Activated T-cell treated with anti-CD3 and anti-CD28 coated beads, Interleukin-2, amount 50 U/mL, for 24 hours (primary cell): ENCODE data around the gene LNX2.
"Not testable (repeated sequence)": the region's sequence is repeated elsewhere in the genome, so short reads cannot be mapped to it uniquely, and the experiment has no call there.

ENCODE experiments used
- DNase-seq: peaks from one replicate; pipeline ENCODE4 v3.0.0-alpha.2; 2020
- H3K27ac Mint-ChIP-seq: 2 replicates; pipeline ENCODE4 v1.8.0; 2020; ENCODE audit warnings: mild to moderate bottlenecking, mixed read lengths
- H3K27me3 Mint-ChIP-seq: 2 replicates; pipeline ENCODE4 v1.8.0; 2020; ENCODE audit warnings: mixed read lengths
- H3K36me3 Mint-ChIP-seq: 2 replicates; pipeline ENCODE4 v1.8.0; 2020; ENCODE audit warnings: low read depth, mixed read lengths
- H3K4me1 Mint-ChIP-seq: 2 replicates; pipeline ENCODE4 v1.8.0; 2020; ENCODE audit warnings: low read depth, mixed read lengths
- H3K4me3 Mint-ChIP-seq: 2 replicates; pipeline ENCODE4 v1.8.0; 2020; ENCODE audit warnings: mild to moderate bottlenecking, moderate library complexity, mixed read lengths
- H3K9me3 Mint-ChIP-seq: 2 replicates; pipeline ENCODE4 v1.8.0; 2020; ENCODE audit warnings: mixed read lengths

Gene LNX2

DNA sequence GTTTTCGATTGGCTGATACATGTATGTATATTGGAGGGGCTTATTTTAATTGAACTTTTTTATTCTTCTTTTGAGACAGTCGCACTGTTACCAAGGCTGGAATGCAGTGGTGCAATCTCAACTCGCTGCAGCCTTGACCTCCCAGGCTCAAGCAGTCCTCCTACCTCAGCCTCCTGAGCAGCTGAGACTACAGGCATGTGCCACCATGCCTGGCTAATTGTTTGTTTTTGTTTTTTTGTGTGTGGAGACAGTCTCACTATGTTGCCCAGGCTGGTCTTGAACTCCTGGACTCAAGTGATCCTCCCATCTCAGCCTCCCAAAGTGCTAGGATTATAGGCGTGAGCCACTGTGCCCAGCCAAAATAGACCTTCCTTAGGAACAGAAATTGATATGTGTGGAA is 8.4 kb upstream of the LNX2 start:
- H3K4me1 Mint-ChIP-seq: peaks cover 81% of the 10 kb centered on the region
- H3K27ac Mint-ChIP-seq: not testable (repeated sequence)
- peaks cover 95% of the 10 kb centered on the region for H3K36me3 Mint-ChIP-seq

GRCh38 chr13:27628081-27628480 is 7.8 kb upstream of the LNX2 start:
- peaks cover 95% of the 10 kb centered on the region for H3K36me3 Mint-ChIP-seq

More for the DNA sequence above, 8.4 kb upstream of the LNX2 start:
- not testable (repeated sequence) for H3K27me3 Mint-ChIP-seq, H3K4me3 Mint-ChIP-seq, DNase-seq, H3K9me3 Mint-ChIP-seq

GRCh38 chr13:27627380-27627779 is 7.1 kb upstream of the LNX2 start:
- Mint-ChIP-seq H3K4me1 (peaks cover 86% of the 10 kb centered on the region), H3K27me3 (no peaks in the 10 kb centered on the region), H3K27ac (no peak overlapping the region), H3K36me3 (peaks cover 95% of the 10 kb centered on the region), H3K4me3 (no peak overlapping the region), H3K9me3 (no peaks in the 10 kb centered on the region)
- no peak for DNase-seq

More at GRCh38 chr13:27628081-27628480, 7.8 kb upstream of the LNX2 start:
- Mint-ChIP-seq H3K27me3 (no peaks in the 10 kb centered on the region), H3K27ac (no peak overlapping the region), H3K9me3 (no peaks in the 10 kb centered on the region), H3K4me3 (no peak overlapping the region), H3K4me1 (peaks cover 83% of the 10 kb centered on the region)
- no peak for DNase-seq

- Mint-ChIP-seq H3K27me3 (no peaks in the 10 kb centered on the region), H3K9me3 (no peaks in the 10 kb centered on the region), H3K4me3 (no peak overlapping the region), H3K36me3 (peaks cover 91% of the 10 kb centered on the region), H3K27ac (no peak overlapping the region), H3K4me1 (peaks cover 77% of the 10 kb centered on the region)
- DNase-seq: no peak
Measured at GRCh38 chr13:27625839-27626238, 5.5 kb upstream of the LNX2 start.

DNA sequence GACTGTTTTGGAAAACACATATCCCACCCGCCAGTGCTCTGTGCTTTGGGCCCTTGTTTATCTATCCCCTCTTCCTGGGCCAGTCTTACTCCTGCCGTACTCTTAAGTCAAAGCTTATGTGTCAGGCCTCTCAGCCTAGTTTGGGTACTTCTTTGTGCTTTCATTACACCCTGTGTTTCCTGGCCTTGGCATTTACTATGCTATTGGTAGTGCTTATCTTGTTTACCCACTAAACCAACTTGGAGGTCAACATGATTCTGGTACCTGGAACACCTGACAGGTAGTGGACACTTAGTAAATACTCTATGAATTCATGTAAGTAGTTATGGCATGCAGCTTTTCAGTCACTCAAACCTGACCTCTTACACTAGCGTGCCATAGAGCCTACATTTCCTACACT is 3.7 kb upstream of the LNX2 start:
- Mint-ChIP-seq H3K36me3 (peaks cover 80% of the 10 kb centered on the region), H3K27ac (peak overlapping the region; percentile 34), H3K9me3 (no peaks in the 10 kb centered on the region), H3K4me3 (peak overlapping the region; percentile 32), H3K27me3 (no peaks in the 10 kb centered on the region), H3K4me1 (peaks cover 74% of the 10 kb centered on the region)
- DNase-seq: no peak

GRCh38 chr13:27622881-27623280 is 2.6 kb upstream of the LNX2 start:
- DNase-seq: no peak
- Mint-ChIP-seq H3K4me3 (peak overlapping the region; percentile 97), H3K36me3 (peaks cover 68% of the 10 kb centered on the region), H3K9me3 (no peaks in the 10 kb centered on the region), H3K27me3 (no peaks in the 10 kb centered on the region), H3K4me1 (peaks cover 76% of the 10 kb centered on the region), H3K27ac (peak overlapping the region; percentile 69)

DNA sequence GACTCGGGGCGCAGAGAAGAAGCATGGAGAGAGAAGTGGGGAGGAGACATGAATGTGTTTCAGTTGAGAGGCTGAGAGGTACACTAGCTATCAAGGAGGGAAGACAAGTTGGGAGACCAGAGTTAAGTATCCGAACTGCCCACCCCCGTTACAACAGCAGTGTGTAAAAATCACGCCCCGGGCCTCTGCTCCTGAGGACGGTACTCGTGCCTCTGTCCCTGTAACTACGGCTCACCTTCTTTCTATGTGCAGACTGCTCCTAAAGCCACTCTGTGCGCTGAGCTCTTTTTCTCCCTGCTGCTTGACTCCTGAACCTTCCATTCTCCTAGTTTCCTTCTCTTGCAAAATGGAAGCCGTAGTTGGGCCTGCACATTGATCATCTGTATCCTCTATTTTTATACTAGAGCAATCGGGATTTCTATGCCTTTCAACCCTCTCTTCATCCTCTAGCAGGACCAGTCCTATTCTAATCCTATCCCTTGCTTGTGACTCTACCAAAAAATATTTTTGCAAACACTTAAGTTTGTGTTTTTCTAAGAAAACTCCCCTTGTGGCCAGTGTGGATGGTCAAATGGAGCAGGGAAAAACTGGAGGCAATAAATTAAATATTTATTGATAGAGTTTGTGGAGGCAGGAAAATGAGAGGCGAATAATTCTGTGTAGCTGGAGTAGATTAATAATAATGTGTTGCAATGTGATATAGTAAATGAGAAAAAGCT is 1.9 kb upstream of the LNX2 start:
- no peaks in the 10 kb centered on the region for H3K27me3 Mint-ChIP-seq
- H3K27ac Mint-ChIP-seq: peak overlapping the region; percentile 95
- no peak for DNase-seq
- peaks cover 74% of the 10 kb centered on the region for H3K4me1 Mint-ChIP-seq
- H3K4me3 Mint-ChIP-seq: peak overlapping the region; percentile 97
- H3K36me3 Mint-ChIP-seq: peaks cover 62% of the 10 kb centered on the region
- no peaks in the 10 kb centered on the region for H3K9me3 Mint-ChIP-seq

DNA sequence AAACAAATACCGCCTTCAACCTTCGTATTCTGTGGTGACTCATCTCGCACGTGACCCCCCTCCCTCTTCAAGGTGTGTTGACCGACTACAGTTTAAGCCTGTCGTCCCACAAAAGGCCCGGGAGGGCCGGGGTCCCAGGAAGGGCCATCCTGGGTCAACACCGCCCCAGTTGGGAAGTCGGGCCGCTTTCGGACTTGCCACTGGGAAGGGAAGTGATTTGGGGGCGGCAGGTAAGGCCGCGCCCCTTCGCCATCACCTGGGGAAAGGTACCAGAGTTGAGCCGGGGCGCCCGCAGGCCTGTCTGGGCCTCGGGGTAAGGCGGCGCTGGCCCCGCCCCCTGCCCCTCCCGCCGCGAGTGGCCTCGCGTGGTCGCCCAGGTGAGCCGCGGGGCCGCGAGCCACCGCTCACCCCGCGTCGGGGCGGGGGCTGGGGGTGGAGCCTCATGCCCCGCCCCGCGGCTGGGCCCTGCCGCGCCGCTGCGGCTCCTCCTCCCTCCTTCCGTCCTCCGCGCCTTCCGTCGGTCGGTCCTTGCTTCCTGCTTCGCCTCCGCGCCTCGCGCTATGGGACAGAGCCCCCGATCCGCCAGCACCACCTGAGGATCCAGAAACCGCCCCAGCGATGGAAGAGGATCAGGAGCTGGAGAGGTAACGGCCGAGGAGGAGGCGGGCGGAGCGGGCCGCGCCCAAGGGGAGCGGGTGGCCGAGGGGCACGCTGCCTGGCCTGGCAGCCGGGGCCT is 1.2 kb upstream of the LNX2 start, which contains the start of gene POLR1D:
Gene POLR1D (plus strand): TSS at position 527 of the 736 bp plus-strand sequence. CDS start 92 bp downstream, at position 619.
- DNase-seq: peak; percentile 87
- peaks cover 55% of the 10 kb centered on the region for H3K36me3 Mint-ChIP-seq
- no peaks in the 10 kb centered on the region for H3K9me3 Mint-ChIP-seq
- no peaks in the 10 kb centered on the region for H3K27me3 Mint-ChIP-seq
- H3K4me1 Mint-ChIP-seq: peaks cover 69% of the 10 kb centered on the region
- H3K27ac Mint-ChIP-seq: peak within 1 kb of the TSS; percentile 96
- H3K4me3 Mint-ChIP-seq: peak within 1 kb of the TSS; percentile 97

GRCh38 chr13:27621116-27621365 is 712 bp upstream of the LNX2 start:
- peak overlapping the region; percentile 92 for H3K4me3 Mint-ChIP-seq
- H3K27ac Mint-ChIP-seq: peak overlapping the region; percentile 96
- peaks cover 64% of the 10 kb centered on the region for H3K4me1 Mint-ChIP-seq
- H3K36me3 Mint-ChIP-seq: peaks cover 50% of the 10 kb centered on the region
- DNase-seq: no peak
- H3K9me3 Mint-ChIP-seq: no peaks in the 10 kb centered on the region
- no peaks in the 10 kb centered on the region for H3K27me3 Mint-ChIP-seq

GRCh38 chr13:27619728-27620376 is 477 bp downstream of the LNX2 start:
- peaks cover 38% of the 10 kb centered on the region for H3K36me3 Mint-ChIP-seq
- no peaks in the 10 kb centered on the region for H3K27me3 Mint-ChIP-seq
- peak; percentile 73 for DNase-seq
- H3K27ac Mint-ChIP-seq: peak overlapping the region; percentile 86
- H3K4me3 Mint-ChIP-seq: peak overlapping the region; percentile 92
- H3K4me1 Mint-ChIP-seq: peaks cover 52% of the 10 kb centered on the region
- H3K9me3 Mint-ChIP-seq: no peaks in the 10 kb centered on the region

- H3K4me1 Mint-ChIP-seq: peaks cover 51% of the 10 kb centered on the region
- peak overlapping the region; percentile 86 for H3K27ac Mint-ChIP-seq
- DNase-seq: no peak
- H3K27me3 Mint-ChIP-seq: no peaks in the 10 kb centered on the region
- peak overlapping the region; percentile 92 for H3K4me3 Mint-ChIP-seq
- H3K36me3 Mint-ChIP-seq: peaks cover 34% of the 10 kb centered on the region
- H3K9me3 Mint-ChIP-seq: no peaks in the 10 kb centered on the region
Measured at GRCh38 chr13:27619093-27619727, 1.1 kb downstream of the LNX2 start.

DNA sequence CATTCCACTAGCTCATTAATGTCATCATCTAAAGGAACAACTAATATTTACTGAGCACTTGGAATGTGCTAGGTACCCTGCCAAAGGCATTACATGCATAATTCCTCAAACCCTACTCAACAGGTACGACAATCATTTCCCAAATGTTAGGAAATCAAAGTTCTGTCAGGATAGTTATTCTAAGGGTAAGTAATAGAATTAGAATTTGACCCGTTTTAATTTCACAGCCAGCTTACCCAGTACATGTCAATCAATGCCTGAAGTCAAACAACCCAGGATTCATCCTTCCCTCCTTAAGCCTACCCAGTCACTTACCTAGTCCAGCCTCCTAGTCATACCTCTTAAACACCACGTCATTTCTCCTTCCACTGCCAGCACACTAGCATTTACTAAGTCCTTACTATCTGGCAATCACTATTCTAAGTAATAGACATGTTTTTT is 2.4 kb downstream of the LNX2 start:
- no peak overlapping the region for H3K27ac Mint-ChIP-seq
- DNase-seq: no peak
- H3K9me3 Mint-ChIP-seq: no peaks in the 10 kb centered on the region
- H3K4me3 Mint-ChIP-seq: no peak overlapping the region
- H3K36me3 Mint-ChIP-seq: peaks cover 21% of the 10 kb centered on the region
- peaks cover 45% of the 10 kb centered on the region for H3K4me1 Mint-ChIP-seq
- no peaks in the 10 kb centered on the region for H3K27me3 Mint-ChIP-seq

- Mint-ChIP-seq H3K27ac (no peak overlapping the region), H3K27me3 (no peaks in the 10 kb centered on the region), H3K4me3 (no peak overlapping the region), H3K9me3 (no peaks in the 10 kb centered on the region), H3K36me3 (peaks cover 2% of the 10 kb centered on the region), H3K4me1 (peaks cover 47% of the 10 kb centered on the region)
- DNase-seq: no peak
Measured at GRCh38 chr13:27613628-27614027, 6.7 kb downstream of the LNX2 start.

DNA sequence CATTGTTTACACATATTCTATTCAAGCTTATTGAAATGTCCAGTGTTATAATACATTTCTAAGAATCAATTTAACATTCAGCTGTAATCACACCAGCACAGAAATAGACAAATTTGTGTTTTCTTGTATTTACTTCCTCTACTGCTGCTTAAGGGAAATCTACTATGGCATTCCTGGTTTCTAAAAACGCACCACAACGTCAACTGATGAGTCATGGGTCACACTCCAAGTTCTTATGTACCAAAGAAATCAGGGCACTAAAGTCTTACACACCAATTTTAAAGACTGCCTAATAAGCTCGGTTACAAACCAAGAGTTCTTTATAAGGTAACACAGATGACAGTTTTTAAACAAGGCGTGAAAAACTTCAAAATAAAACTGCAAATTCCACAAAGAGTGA is 13.2 kb downstream of the LNX2 start:
- H3K27me3 Mint-ChIP-seq: no peaks in the 10 kb centered on the region
- H3K9me3 Mint-ChIP-seq: peaks cover 2% of the 10 kb centered on the region
- DNase-seq: no peak
- H3K36me3 Mint-ChIP-seq: no peaks in the 10 kb centered on the region
- H3K4me1 Mint-ChIP-seq: peaks cover 30% of the 10 kb centered on the region
- H3K27ac Mint-ChIP-seq: no peak overlapping the region
- H3K4me3 Mint-ChIP-seq: no peak overlapping the region
